Measurements from ENCODE around the gene PEX6. TPM values are rescaled to one million over a fixed set of nuclear protein-coding genes. Genes with fewer than 3 reads are reported as not detected.

Gene PEX6
- total RNA-seq, 4 donors from 2014 or later: 17.2 to 50.0 (median 33.2) TPM

GRCh38 chr6:43020847-43021246 lies 41.9 kb upstream of the PEX6 start:
- in situ Hi-C loops (cut with MboI; ENCODE audit: low pct_ligation_motif_present in 1 of 4, low pct_unique_long_range_greater_than_20kb in 1 of 4, low sequenced_read_pairs in 3 of 4): no loop called here
- Histone ChIP-seq H3K4me1 (peaks cover 23 to 34% (median 33%) of the 10 kb centered on the region in 4 donors), H3K27me3 (no peaks in the 10 kb centered on the region), H3K9me3 (no peaks in the 10 kb centered on the region), H3K4me3 (peak overlapping the region in 3 of 4 donors; percentile 90 to 97 (median 93)), H3K36me3 (peaks cover 0 to 20% (median 7%) of the 10 kb centered on the region in 4 donors), H3K27ac (peak overlapping the region; percentile 90 to 94 (median 92))
- no peak for DNase-seq
- no peak for TF ChIP-seq EP300 (IDR thresholded peaks at IDR 0.05; ENCODE audit: low read depth)
- no peak for TF ChIP-seq CTCF (IDR thresholded peaks at IDR 0.05)
- no peak for TF ChIP-seq POLR2AphosphoS5 (IDR thresholded peaks at IDR 0.05)
- TF ChIP-seq POLR2A (IDR thresholded peaks at IDR 0.05): no peak
- intact Hi-C loops (cut with DNase I; ENCODE audit: low total_unique reads): no loop called here
- 66% methylated on average over 5 of the region's 5 CpGs; no CpG with 5 or more reads in 1 of the 2 donors for WGBS, 2 donors (ENCODE audit: low coverage in 1 of 2)

- in situ Hi-C loops (cut with MboI; ENCODE audit: low pct_ligation_motif_present in 1 of 4, low pct_unique_long_range_greater_than_20kb in 1 of 4, low sequenced_read_pairs in 3 of 4): no loop called here
- DNase-seq: no peak
- peaks cover 25 to 41% (median 37%) of the 10 kb centered on the region in 4 donors for H3K4me1 ChIP-seq
- H3K4me3 ChIP-seq: no peak overlapping the region
- H3K36me3 ChIP-seq: peaks cover 0 to 14% (median 4%) of the 10 kb centered on the region in 4 donors
- 89 to 100% methylated on average over 1 to 3 of the region's 3 CpGs for WGBS, 2 donors (ENCODE audit: low coverage in 1 of 2)
- H3K27me3 ChIP-seq: no peaks in the 10 kb centered on the region
- intact Hi-C loops (cut with DNase I; ENCODE audit: low total_unique reads): no loop called here
- no peaks in the 10 kb centered on the region for H3K9me3 ChIP-seq
- TF ChIP-seq POLR2A (IDR thresholded peaks at IDR 0.05) (no peak), POLR2AphosphoS5 (IDR thresholded peaks at IDR 0.05) (no peak), CTCF (IDR thresholded peaks at IDR 0.05) (no peak), EP300 (IDR thresholded peaks at IDR 0.05; ENCODE audit: low read depth) (no peak)
- peak overlapping the region in 3 of 4 donors; percentile 90 to 94 (median 92) for H3K27ac ChIP-seq
Observed at GRCh38 chr6:43020052-43020705, 41.2 kb upstream of the PEX6 start.

GRCh38 chr6:43019152-43019551 lies 40.2 kb upstream of the PEX6 start:
- in situ Hi-C loops (cut with MboI; ENCODE audit: low pct_ligation_motif_present in 1 of 4, low pct_unique_long_range_greater_than_20kb in 1 of 4, low sequenced_read_pairs in 3 of 4) (no loop called here), intact Hi-C loops (cut with DNase I; ENCODE audit: low total_unique reads) (no loop called here)
- TF ChIP-seq EP300 (IDR thresholded peaks at IDR 0.05; ENCODE audit: low read depth): no peak
- TF ChIP-seq POLR2AphosphoS5 (IDR thresholded peaks at IDR 0.05): no peak
- TF ChIP-seq POLR2A (IDR thresholded peaks at IDR 0.05): no peak
- TF ChIP-seq CTCF (IDR thresholded peaks at IDR 0.05): no peak
- no peak overlapping the region for H3K27ac ChIP-seq
- no peaks in the 10 kb centered on the region for H3K9me3 ChIP-seq
- peaks cover 0 to 7% (median 2%) of the 10 kb centered on the region in 4 donors for H3K36me3 ChIP-seq
- no peak for DNase-seq
- H3K4me1 ChIP-seq: peaks cover 28 to 46% (median 45%) of the 10 kb centered on the region in 4 donors
- 87 to 100% methylated on average over 2 of the region's 2 CpGs for WGBS, 2 donors (ENCODE audit: low coverage in 1 of 2)
- no peaks in the 10 kb centered on the region for H3K27me3 ChIP-seq
- no peak overlapping the region for H3K4me3 ChIP-seq

GRCh38 chr6:43016943-43017334 lies 38.0 kb upstream of the PEX6 start:
- intact Hi-C loops (cut with DNase I; ENCODE audit: low total_unique reads): no loop called here
- H3K27me3 ChIP-seq: no peaks in the 10 kb centered on the region
- peaks cover 29 to 48% (median 42%) of the 10 kb centered on the region in 4 donors for H3K4me1 ChIP-seq
- 87% methylated on average over 12 of the region's 12 CpGs; no CpG with 5 or more reads in 1 of the 2 donors for WGBS, 2 donors (ENCODE audit: low coverage in 1 of 2)
- no peak overlapping the region for H3K27ac ChIP-seq
- peaks cover 0 to 7% (median 2%) of the 10 kb centered on the region in 4 donors for H3K36me3 ChIP-seq
- DNase-seq: no peak
- TF ChIP-seq POLR2A (IDR thresholded peaks at IDR 0.05) (no peak), CTCF (IDR thresholded peaks at IDR 0.05) (no peak), POLR2AphosphoS5 (IDR thresholded peaks at IDR 0.05) (no peak)
- in situ Hi-C loops (cut with MboI; ENCODE audit: low pct_ligation_motif_present in 1 of 4, low pct_unique_long_range_greater_than_20kb in 1 of 4, low sequenced_read_pairs in 3 of 4): no loop called here
- H3K4me3 ChIP-seq: no peak overlapping the region
- no peaks in the 10 kb centered on the region for H3K9me3 ChIP-seq
